ENCODE measurements around the gene CPN1. TPM values are rescaled to one million over a fixed set of nuclear protein-coding genes. Genes with fewer than 3 reads are reported as not detected.
"Not testable (repeated sequence)": the region's sequence is repeated elsewhere in the genome, so short reads cannot be mapped to it uniquely, and the experiment has no call there.

Gene CPN1
- total and polyA plus RNA-seq, 2 donors (not counting 3 experiments of a cell fraction or from before 2014, with no cell fraction given) = not detected

DNA sequence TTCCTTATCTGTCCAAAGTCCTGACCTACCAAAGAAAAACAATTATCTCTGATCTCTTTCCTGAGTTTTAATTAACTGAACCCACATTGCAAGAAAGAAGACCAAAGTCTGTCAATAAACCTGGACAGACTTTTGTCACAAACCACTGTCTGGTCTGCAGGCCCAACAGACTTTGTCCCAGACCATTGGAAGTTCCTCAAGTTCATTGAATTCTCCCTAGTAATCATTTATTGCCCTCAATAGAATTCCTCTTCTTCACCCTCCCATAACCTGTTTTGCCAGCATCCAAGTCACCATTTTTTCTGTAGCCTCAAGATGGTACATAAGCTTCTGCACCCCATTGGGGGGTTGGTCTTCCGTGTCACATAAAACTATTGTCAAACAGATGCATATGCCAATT is 68.0 kb downstream of the CPN1 start:
- Histone ChIP-seq H2AFZ (ENCODE audit: low read depth, low read length) (no peak overlapping the region), H3K9ac (replicated peaks; ENCODE audit: extremely low read depth, insufficient read depth, low read length) (no peak overlapping the region), H3K27me3 (ENCODE audit: control insufficient read depth in 2 of 2, insufficient read depth in 2 of 2, low read length in 2 of 2) (no peaks in the 10 kb centered on the region), H3K4me1 (ENCODE audit: control insufficient read depth, extremely low read depth, insufficient read depth, low read length) (peaks cover 5% of the 10 kb centered on the region), H3K9me3 (replicated peaks; ENCODE audit: control insufficient read depth, insufficient read depth, low read length) (no peaks in the 10 kb centered on the region), H3K36me3 (ENCODE audit: control insufficient read depth in 2 of 2, extremely low read depth in 1 of 2, insufficient read depth in 2 of 2, low read length in 2 of 2) (no peaks in the 10 kb centered on the region), H3K27ac (ENCODE audit: insufficient read depth, low read depth, low read length) (no peak overlapping the region), H3K4me3 (replicated peaks in 1 of 3; ENCODE audit: insufficient read depth in 1 of 3, low read depth in 1 of 3, low read length in 3 of 3) (no peak overlapping the region), H3K79me2 (ENCODE audit: control insufficient read depth, insufficient read depth, low read length) (peaks cover 9% of the 10 kb centered on the region), H3K4me2 (ENCODE audit: insufficient read depth, low read length) (no peak overlapping the region), H4K20me1 (replicated peaks; ENCODE audit: control insufficient read depth, extremely low read depth, insufficient read depth, low read length) (no peaks in the 10 kb centered on the region), H3K9me1 (replicated peaks; ENCODE audit: control insufficient read depth, extremely low read depth, insufficient read depth, low read length) (no peaks in the 10 kb centered on the region)
- DNase-seq (ENCODE audit: low read depth, low spot score) (no peak), FAIRE-seq (no peak)
- no TSS peak for BruUV-seq (replicated peaks)
- ChIA-PET CTCF (interaction anchor here (2.0 kb wide), 1 partner anchor 32 kb away, joined by 8 read pairs; no protein-coding TSS in a partner anchor), POLR2A (no interaction called here)
- dilution Hi-C loops (cut with MboI; ENCODE audit: extremely low pct_ligation_motif_present, low sequenced_read_pairs) = no loop called here
- TF ChIP-seq POLR2AphosphoS5 (IDR thresholded peaks at IDR 0.05; ENCODE audit: insufficient read depth, low read depth, low read length) = no peak
- TF ChIP-seq FOS (IDR thresholded peaks at IDR 0.05; ENCODE audit: borderline replicate concordance, insufficient read depth, low read length) = no peak
- no peak for TF ChIP-seq POLR2A (IDR thresholded peaks at IDR 0.05; ENCODE audit: low read depth, low read length)
- no peak for TF ChIP-seq GATA2 (IDR thresholded peaks at IDR 0.05; ENCODE audit: insufficient read depth, insufficient read length, low read depth, low read length)
- TF ChIP-seq JUN (IDR thresholded peaks at IDR 0.05; ENCODE audit: borderline replicate concordance, insufficient read depth, insufficient read length, low read depth) = no peak
- TF ChIP-seq EZH2 (IDR thresholded peaks at IDR 0.05; ENCODE audit: borderline replicate concordance, low read depth, low read length, severe bottlenecking) = no peak
- TF ChIP-seq, protein P1, sequence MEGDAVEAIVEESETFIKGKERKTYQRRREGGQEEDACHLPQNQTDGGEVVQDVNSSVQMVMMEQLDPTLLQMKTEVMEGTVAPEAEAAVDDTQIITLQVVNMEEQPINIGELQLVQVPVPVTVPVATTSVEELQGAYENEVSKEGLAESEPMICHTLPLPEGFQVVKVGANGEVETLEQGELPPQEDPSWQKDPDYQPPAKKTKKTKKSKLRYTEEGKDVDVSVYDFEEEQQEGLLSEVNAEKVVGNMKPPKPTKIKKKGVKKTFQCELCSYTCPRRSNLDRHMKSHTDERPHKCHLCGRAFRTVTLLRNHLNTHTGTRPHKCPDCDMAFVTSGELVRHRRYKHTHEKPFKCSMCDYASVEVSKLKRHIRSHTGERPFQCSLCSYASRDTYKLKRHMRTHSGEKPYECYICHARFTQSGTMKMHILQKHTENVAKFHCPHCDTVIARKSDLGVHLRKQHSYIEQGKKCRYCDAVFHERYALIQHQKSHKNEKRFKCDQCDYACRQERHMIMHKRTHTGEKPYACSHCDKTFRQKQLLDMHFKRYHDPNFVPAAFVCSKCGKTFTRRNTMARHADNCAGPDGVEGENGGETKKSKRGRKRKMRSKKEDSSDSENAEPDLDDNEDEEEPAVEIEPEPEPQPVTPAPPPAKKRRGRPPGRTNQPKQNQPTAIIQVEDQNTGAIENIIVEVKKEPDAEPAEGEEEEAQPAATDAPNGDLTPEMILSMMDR (IDR thresholded peaks at IDR 0.05; ENCODE audit: extremely low read depth in 1 of 2, insufficient read depth in 1 of 2, low read depth in 1 of 2, low read length in 2 of 2) = no peak
- TF ChIP-seq, protein P2, sequence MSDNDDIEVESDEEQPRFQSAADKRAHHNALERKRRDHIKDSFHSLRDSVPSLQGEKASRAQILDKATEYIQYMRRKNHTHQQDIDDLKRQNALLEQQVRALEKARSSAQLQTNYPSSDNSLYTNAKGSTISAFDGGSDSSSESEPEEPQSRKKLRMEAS (IDR thresholded peaks at IDR 0.05; ENCODE audit: insufficient read depth, insufficient read length) = no peak
- no peak for TF ChIP-seq MYC (IDR thresholded peaks at IDR 0.05; ENCODE audit: low read depth, low read length)
- intact Hi-C loops (cut with micrococcal nuclease) = no loop called here

DNA sequence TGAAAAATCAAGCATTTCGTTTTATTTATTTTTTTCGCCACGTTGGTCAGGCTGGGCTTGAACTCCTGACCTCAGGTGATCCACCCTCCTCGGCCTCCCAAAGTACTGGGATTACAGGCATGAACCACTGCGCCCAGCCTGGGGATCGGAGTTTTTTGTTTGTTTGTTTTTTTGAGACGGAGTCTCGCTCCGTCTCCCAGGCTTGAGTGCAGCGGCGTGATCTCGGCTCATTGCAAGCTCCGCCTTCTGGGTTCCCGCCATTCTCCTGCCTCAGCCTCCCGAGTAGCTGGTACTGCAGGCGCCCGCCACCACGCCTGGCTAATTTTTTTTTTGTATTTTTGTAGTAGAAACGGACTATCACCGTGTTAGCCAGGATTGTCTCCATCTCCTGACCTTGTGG is 69.8 kb downstream of the CPN1 start:
- FAIRE-seq; DNase-seq (ENCODE audit: low read depth, low spot score); H4K20me1 ChIP-seq (replicated peaks; ENCODE audit: control insufficient read depth, extremely low read depth, insufficient read depth, low read length); POLR2A ChIA-PET; H3K9me3 ChIP-seq (replicated peaks; ENCODE audit: control insufficient read depth, insufficient read depth, low read length); H3K27ac ChIP-seq (ENCODE audit: insufficient read depth, low read depth, low read length); intact Hi-C loops (cut with micrococcal nuclease); H3K27me3 ChIP-seq (ENCODE audit: control insufficient read depth in 2 of 2, insufficient read depth in 2 of 2, low read length in 2 of 2); H3K36me3 ChIP-seq (ENCODE audit: control insufficient read depth in 2 of 2, extremely low read depth in 1 of 2, insufficient read depth in 2 of 2, low read length in 2 of 2); H3K4me2 ChIP-seq (ENCODE audit: insufficient read depth, low read length); H3K9ac ChIP-seq (replicated peaks; ENCODE audit: extremely low read depth, insufficient read depth, low read length); H3K9me1 ChIP-seq (replicated peaks; ENCODE audit: control insufficient read depth, extremely low read depth, insufficient read depth, low read length); BruUV-seq (replicated peaks); dilution Hi-C loops (cut with MboI; ENCODE audit: extremely low pct_ligation_motif_present, low sequenced_read_pairs); H3K4me3 ChIP-seq (replicated peaks in 1 of 3; ENCODE audit: insufficient read depth in 1 of 3, low read depth in 1 of 3, low read length in 3 of 3); H2AFZ ChIP-seq (ENCODE audit: low read depth, low read length): not testable (repeated sequence)
- H3K79me2 ChIP-seq (ENCODE audit: control insufficient read depth, insufficient read depth, low read length) = peaks cover 26% of the 10 kb centered on the region
- CTCF ChIA-PET = interaction anchor here (0.9 kb wide), 1 partner anchor 166 kb away, joined by 4 read pairs; no protein-coding TSS in a partner anchor
- H3K4me1 ChIP-seq (ENCODE audit: control insufficient read depth, extremely low read depth, insufficient read depth, low read length) = peaks cover 17% of the 10 kb centered on the region
